Ovary (tissue), 3 donors: ENCODE measurements around the gene TFF2.

Source experiments
- CTCF ChIP-seq, 3 donors: fragments of 450-650 bp in 2 of 3; fragments of 200-600 bp in 1 of 3; IDR thresholded peaks; one replicate each; pipeline versions ENCODE4 v1.5.1 to v1.8.0; 2016 to 2022; ENCODE audit warnings: antibody characterized with exemption in 3 of 3, mild to moderate bottlenecking in 1 of 3
- POLR2A ChIP-seq: fragments of 450-650 bp; IDR thresholded peaks from one replicate; pipeline ENCODE4 v1.6.1; 2017; ENCODE audit warnings: antibody characterized with exemption, mild to moderate bottlenecking, moderate library complexity
- donor health status: DM: no; HTN: no; CAD: no.

- no peak for TF ChIP-seq POLR2A
- TF ChIP-seq CTCF (IDR thresholded peaks at IDR 0.05), result no peak
Observed at GRCh38 chr21:42310411-42311001, 40.3 kb downstream of the TFF2 start.
